ENCODE measurements around the gene MPDU1. TPM values are rescaled to one million over a fixed set of nuclear protein-coding genes. Genes with fewer than 3 reads are reported as not detected.

Gene MPDU1
- total RNA-seq, 1 experiment from 2014 or later, result 71.0 TPM

GRCh38 chr17:7563115-7563869 is 20.4 kb upstream of the MPDU1 start:
- peaks cover 14% of the 10 kb centered on the region; the same call in 1 of the 2 replicates for H3K36me3 ChIP-seq (ENCODE audit: low read depth, low read length)
- peak overlapping the region; percentile 98 for H3K9ac ChIP-seq (ENCODE audit: low read length)
- H3F3A ChIP-seq (ENCODE audit: low read length, unreplicated experiment), result no peaks in the 10 kb centered on the region
- POLR2A ChIA-PET (ENCODE audit: unreplicated experiment), result no interaction called here
- no peaks in the 10 kb centered on the region for H3K27me3 ChIP-seq (ENCODE audit: low read length)
- H3K4me3 ChIP-seq (ENCODE audit: low read length), result peak overlapping the region; percentile 95
- no peak overlapping the region for H3K27ac ChIP-seq (ENCODE audit: low read length)
- no peak overlapping the region for H2AFZ ChIP-seq (ENCODE audit: low read length)
- intact Hi-C loops (cut with micrococcal nuclease), result no loop called here
- peak overlapping the region; percentile 100 for H3K4me2 ChIP-seq (ENCODE audit: low read length)
- DNase-seq (no peak), ATAC-seq (no peak)
- no peaks in the 10 kb centered on the region for H3K9me2 ChIP-seq (replicated peaks; ENCODE audit: low read length)
- CTCF ChIA-PET, result no interaction called here
- H3K4me1 ChIP-seq (ENCODE audit: insufficient read depth, low read length), result peaks cover 31% of the 10 kb centered on the region
- H3K79me2 ChIP-seq (ENCODE audit: low read length), result peaks cover 42% of the 10 kb centered on the region
- H3K9me3 ChIP-seq (ENCODE audit: low read length), result no peaks in the 10 kb centered on the region
- no peaks in the 10 kb centered on the region for H4K20me1 ChIP-seq (ENCODE audit: low read length)
- BruUV-seq (replicated peaks), result no TSS peak
- TF ChIP-seq CTCF (conservative IDR thresholded peaks at IDR 0.05; ENCODE audit: low read depth, low read length), result no peak
- TF ChIP-seq EZH2 (IDR thresholded peaks at IDR 0.05; ENCODE audit: low read length, unreplicated experiment), result no peak
- TF ChIP-seq EZH2phosphoT487 (IDR thresholded peaks at IDR 0.05; ENCODE audit: borderline replicate concordance, low read length), result no peak

GRCh38 chr17:7569571-7569970 is 14.1 kb upstream of the MPDU1 start:
- H3K27ac ChIP-seq (ENCODE audit: low read length), result no peak overlapping the region
- intact Hi-C loops (cut with micrococcal nuclease), result no loop called here
- peaks cover 17% of the 10 kb centered on the region for H4K20me1 ChIP-seq (ENCODE audit: low read length)
- H3K4me3 ChIP-seq (ENCODE audit: low read length), result no peak overlapping the region
- TF ChIP-seq CTCF (conservative IDR thresholded peaks at IDR 0.05; ENCODE audit: low read depth, low read length) (no peak), EZH2 (IDR thresholded peaks at IDR 0.05; ENCODE audit: low read length, unreplicated experiment) (no peak), EZH2phosphoT487 (IDR thresholded peaks at IDR 0.05; ENCODE audit: borderline replicate concordance, low read length) (no peak)
- no peak overlapping the region for H2AFZ ChIP-seq (ENCODE audit: low read length)
- ChIA-PET POLR2A (ENCODE audit: unreplicated experiment) (no interaction called here), CTCF (no interaction called here)
- H3K36me3 ChIP-seq (ENCODE audit: low read depth, low read length), result peaks cover 38% of the 10 kb centered on the region
- H3K4me2 ChIP-seq (ENCODE audit: low read length), result no peak overlapping the region
- no peak for DNase-seq
- H3K4me1 ChIP-seq (ENCODE audit: insufficient read depth, low read length), result peaks cover 6% of the 10 kb centered on the region
- H3K27me3 ChIP-seq (ENCODE audit: low read length), result no peaks in the 10 kb centered on the region
- no peaks in the 10 kb centered on the region for H3K9me3 ChIP-seq (ENCODE audit: low read length)
- peaks cover 35% of the 10 kb centered on the region for H3K79me2 ChIP-seq (ENCODE audit: low read length)
- no peak for ATAC-seq
- peaks cover 1% of the 10 kb centered on the region for H3F3A ChIP-seq (ENCODE audit: low read length, unreplicated experiment)
- H3K9me2 ChIP-seq (replicated peaks; ENCODE audit: low read length), result no peaks in the 10 kb centered on the region
- H3K9ac ChIP-seq (ENCODE audit: low read length), result no peak overlapping the region
- BruUV-seq (replicated peaks), result no TSS peak

- no TSS peak for BruUV-seq (replicated peaks)
- Histone ChIP-seq H3F3A (ENCODE audit: low read length, unreplicated experiment) (peaks cover 9% of the 10 kb centered on the region), H3K79me2 (ENCODE audit: low read length) (peaks cover 35% of the 10 kb centered on the region), H3K27ac (ENCODE audit: low read length) (no peak overlapping the region), H4K20me1 (ENCODE audit: low read length) (peaks cover 25% of the 10 kb centered on the region), H3K4me1 (ENCODE audit: insufficient read depth, low read length) (peaks cover 14% of the 10 kb centered on the region), H2AFZ (ENCODE audit: low read length) (no peak overlapping the region), H3K4me2 (ENCODE audit: low read length) (no peak overlapping the region), H3K27me3 (ENCODE audit: low read length) (no peaks in the 10 kb centered on the region), H3K36me3 (ENCODE audit: low read depth, low read length) (peaks cover 40% of the 10 kb centered on the region), H3K9ac (ENCODE audit: low read length) (no peak overlapping the region), H3K9me2 (replicated peaks; ENCODE audit: low read length) (no peaks in the 10 kb centered on the region), H3K4me3 (ENCODE audit: low read length) (no peak overlapping the region), H3K9me3 (ENCODE audit: low read length) (no peaks in the 10 kb centered on the region)
- no peak for ATAC-seq
- ChIA-PET CTCF (no interaction called here), POLR2A (ENCODE audit: unreplicated experiment) (no interaction called here)
- intact Hi-C loops (cut with micrococcal nuclease), result no loop called here
- TF ChIP-seq EZH2phosphoT487 (IDR thresholded peaks at IDR 0.05; ENCODE audit: borderline replicate concordance, low read length) (no peak), CTCF (conservative IDR thresholded peaks at IDR 0.05; ENCODE audit: low read depth, low read length) (no peak), EZH2 (IDR thresholded peaks at IDR 0.05; ENCODE audit: low read length, unreplicated experiment) (no peak)
- no peak for DNase-seq
Measured at GRCh38 chr17:7570351-7570750, 13.3 kb upstream of the MPDU1 start.
